NCI-H774 (cell line): Measurements from ENCODE around the gene GZMM.

ENCODE experiments used
- DNase-seq: peaks from one replicate; lab custom pipeline; 2025; lab: John Stamatoyannopoulos, UW

GZMM gene

DNA sequence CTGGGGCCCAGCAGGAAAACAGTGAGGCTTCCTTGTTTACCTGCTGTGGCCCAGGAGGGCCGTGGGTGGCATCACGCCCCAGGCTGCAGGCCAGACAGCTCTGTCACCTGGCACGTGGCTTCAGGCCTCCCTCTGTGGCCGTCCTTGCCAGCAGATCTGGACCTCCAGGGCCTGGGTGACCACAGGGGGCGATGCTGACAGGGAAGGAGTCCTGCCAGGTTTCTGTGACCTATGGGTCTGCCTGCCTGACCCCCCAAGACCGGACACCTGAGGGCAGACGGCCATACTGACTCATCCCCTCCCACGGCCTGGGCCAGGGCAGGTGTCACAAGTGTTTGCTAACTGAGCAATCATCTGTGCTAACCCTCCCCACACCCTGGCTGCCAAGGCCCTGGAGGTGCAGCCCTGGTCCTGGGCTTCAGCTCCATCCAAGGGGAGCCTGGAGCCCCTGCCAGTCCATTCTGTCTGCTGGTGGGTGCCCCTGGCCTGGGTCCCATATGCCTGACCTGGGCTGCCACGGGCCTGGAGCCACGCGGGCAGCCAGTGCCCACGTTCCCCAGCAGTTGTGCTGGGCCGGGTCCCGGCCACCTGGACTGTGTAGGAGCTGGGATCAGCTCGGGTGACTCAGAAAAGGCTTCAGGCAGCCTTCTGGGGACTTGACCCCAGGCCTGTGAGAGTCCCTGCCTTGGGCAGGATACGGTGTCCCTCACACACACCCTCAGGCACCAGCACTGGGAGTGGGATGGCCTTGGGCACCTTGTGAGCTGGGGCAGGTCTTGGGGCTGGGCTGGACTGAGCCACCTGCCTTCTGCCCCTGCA lies 8.6 kb upstream of the GZMM start:
- DNase-seq: no peak

DNA sequence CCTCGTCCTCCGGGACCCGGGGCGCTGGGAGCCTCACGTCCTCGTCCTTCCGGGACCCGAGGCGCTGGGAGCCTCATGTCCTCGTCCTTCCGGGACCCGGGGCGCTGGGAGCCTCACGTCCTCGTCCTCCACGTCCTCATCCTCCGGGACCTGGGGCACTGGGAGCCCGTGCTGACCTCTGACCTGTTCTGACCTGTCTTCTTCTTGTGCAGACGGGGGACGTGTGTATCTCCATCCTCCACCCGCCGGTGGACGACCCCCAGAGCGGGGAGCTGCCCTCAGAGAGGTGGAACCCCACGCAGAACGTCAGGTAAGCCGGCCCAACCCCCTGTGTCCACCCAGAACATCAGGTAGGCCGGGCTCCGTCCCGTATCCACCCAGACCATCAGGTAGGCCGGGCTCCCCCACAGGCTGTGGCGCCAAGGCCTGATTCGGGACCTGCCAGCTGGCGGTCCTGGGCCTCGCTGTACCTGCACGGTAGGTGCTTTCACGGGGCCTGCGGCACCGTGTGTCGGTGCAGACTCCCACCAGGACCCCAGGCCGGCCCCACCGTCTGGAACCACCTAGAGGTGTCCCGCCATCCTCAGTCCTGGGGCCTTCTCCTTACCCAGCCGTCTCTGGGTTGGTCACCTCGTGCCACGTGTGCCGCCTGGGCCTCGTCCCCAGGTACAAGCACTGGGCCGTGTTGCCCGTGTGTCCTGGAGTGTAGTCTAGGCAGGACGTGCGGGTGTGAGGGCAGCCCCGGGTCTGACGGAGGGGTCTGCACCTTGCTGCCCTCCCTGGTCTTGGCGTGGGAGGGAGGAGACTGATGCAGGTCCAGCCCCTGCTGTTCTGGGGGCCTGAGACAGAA lies 7.6 kb upstream of the GZMM start:
- DNase-seq: no peak

DNA sequence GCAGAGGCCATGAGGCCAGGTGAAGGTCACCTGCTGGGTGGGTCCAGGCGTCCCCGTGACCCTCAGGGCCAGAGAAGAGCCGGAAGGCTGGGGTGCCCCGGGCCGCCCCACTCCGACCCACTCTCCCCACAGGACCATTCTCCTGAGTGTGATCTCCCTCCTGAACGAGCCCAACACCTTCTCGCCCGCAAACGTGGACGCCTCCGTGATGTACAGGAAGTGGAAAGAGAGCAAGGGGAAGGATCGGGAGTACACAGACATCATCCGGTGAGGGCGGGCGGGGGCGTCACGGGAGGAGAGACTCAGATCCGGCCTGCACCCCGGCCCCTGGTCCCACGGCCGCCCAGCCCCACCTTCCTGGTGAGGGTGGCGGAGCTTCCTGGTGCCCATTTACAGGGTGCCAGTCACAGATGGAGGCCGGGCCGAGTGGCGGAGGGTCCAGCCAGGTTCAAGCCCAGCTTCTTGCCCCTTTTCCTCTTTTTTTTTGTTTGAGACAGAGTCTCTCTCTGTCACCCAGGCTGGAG lies 6.9 kb upstream of the GZMM start:
- no peak for DNase-seq

DNA sequence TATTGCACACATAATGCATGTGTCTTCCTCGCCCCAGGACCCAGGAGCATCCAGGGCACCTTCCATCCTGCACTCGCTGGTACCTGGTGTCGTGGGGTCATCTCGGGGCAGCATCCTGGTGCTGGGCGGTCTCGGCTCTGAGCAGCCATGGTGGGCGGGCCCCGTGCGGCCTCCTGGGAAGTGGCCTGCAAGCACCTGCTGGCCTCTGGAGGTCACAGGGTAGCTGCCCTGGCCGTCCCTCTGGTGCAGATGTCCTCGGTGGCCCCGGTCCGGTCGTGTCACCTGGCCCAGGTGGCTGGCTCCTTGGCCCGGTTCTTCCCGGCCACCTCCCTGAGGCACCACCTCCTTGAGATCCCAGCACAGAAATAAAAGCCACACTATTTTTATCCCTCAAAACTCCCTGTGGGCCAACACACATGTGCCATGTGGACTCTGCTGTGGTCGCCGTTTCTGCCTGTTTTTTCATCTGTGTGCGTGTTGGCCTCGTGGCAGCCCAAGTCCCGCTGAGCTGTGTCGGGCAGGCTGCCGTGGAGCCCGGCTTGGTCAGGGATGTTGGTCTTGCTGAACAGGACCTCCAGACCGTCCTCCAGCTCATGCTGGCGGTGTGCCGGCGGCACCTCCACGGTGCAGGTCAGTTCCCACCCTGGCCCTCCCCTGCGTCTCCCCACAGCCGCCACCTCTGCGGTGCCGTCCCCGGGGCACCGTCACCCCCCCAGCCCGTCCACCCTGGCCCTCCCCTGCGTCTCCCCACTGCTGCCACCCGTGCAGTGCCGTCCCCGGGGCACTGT lies 5.0 kb upstream of the GZMM start:
- DNase-seq: no peak

DNA sequence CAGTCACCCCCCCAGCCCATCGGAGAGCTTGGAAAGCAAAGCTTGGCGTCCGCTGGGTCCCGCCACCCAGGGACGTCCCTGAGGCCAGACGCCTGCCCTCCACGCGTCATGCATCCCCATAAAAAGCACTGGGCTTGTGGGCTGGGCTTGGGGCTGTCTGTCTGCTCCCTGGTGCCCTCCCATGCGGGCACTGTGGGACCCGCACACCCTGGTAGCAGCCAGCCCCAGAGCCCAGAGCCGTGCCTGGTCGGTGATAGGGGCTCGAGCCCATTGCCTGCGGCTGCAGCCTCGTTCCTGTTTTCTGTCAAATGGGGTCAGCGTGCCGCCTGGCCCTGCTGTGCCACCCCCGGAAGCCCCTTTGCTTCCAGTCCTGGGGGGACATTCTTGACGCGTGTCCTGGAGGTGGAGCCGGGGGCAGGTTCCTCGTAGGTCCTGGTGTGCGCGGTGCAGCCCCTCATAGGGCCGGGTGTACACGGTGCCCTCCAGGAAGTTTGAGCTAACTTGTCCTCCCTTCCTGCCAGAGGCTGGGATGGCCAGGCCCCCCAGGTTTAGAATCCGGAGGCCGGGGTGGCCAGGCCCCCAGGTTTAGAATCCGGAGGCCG lies 4.3 kb upstream of the GZMM start:
- DNase-seq: no peak

DNA sequence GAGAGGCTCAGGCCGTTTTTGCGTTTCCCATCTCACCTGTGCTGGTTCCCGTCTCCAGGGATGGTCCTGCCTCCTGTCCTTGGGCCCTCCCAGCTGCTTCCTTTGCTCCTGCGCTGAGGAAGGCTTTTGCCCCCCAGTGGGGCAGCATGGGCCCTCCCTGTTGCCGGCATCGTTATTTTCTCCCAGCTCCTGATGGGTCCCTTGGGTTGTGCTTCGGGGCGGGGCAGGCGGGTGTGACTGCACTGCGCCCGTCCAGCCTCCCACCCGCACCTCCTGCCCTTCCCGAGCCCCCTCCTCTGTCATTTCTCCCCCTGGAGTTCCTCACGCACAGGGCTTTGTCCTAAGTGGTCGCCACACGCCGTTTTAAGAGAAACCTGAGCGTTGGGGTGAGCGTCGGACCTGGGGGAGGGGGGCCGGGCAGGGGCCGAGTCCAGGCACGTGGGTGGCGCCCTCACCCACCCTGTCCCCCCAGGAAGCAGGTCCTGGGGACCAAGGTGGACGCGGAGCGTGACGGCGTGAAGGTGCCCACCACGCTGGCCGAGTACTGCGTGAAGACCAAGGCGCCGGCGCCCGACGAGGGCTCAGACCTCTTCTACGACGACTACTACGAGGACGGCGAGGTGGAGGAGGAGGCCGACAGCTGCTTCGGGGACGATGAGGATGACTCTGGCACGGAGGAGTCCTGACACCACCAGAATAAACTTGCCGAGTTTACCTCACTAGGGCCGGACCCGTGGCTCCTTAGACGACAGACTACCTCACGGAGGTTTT lies 2.8 kb upstream of the GZMM start:
- DNase-seq: no peak

DNA sequence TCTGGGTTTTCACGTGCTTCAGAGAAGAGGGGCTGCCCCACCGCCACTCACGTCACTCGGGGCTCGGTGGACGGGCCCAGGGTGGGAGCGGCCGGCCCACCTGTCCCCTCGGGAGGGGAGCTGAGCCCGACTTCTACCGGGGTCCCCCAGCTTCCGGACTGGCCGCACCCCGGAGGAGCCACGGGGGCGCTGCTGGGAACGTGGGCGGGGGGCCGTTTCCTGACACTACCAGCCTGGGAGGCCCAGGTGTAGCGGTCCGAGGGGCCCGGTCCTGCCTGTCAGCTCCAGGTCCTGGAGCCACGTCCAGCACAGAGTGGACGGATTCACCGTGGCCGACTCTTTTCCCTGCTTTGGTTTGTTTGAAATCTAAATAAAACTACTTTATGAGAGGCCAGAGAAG lies 2.2 kb upstream of the GZMM start:
- DNase-seq: no peak

DNA sequence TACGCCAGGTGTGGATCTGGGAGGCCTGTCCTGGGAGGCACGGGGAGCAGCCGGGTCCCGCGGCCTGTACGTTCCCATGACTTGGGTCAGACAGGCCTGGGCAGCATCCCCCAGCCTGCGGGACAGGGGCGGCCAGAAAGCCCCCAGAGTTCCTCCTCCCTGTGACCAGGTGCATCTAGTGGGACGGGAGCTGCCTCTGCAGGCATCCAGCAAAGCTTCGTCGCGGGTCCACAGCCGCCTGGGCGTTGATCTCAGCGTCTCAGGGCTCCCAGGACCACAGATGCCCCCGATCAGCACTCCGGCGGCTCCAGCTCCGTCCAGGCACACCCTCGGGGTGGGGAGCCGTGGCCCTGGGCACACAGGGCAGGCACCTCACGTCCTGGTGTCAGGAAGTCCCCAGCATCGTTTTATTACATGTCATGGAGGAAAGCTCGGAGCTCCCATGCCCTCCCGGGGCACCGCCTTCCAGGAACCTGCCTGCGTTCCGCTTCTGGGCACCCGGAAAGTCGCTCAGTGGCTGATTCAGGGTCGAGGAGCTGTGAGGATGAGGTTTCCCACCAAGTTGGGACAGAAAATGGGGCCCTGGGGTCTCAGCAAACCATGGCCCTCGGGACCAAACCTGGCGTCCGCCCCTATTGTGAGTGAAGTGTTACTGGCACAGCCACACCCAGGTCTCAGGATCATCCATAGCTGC lies 1.5 kb upstream of the GZMM start:
- no peak for DNase-seq

DNA sequence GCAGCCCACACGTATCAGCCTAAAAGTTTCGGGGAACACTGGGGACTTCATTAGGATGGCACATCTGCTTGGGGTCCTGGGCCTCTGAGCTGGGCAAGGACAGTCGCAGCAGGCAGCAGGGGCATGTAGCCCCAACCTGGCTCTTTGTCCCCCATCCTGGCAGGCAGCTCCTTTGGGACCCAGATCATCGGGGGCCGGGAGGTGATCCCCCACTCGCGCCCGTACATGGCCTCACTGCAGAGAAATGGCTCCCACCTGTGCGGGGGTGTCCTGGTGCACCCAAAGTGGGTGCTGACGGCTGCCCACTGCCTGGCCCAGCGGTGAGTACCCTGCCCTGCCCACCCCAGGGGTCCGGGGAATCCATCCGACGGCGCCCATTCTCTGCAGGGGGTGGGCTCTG lies 3.3 kb downstream of the GZMM start:
- DNase-seq: no peak

DNA sequence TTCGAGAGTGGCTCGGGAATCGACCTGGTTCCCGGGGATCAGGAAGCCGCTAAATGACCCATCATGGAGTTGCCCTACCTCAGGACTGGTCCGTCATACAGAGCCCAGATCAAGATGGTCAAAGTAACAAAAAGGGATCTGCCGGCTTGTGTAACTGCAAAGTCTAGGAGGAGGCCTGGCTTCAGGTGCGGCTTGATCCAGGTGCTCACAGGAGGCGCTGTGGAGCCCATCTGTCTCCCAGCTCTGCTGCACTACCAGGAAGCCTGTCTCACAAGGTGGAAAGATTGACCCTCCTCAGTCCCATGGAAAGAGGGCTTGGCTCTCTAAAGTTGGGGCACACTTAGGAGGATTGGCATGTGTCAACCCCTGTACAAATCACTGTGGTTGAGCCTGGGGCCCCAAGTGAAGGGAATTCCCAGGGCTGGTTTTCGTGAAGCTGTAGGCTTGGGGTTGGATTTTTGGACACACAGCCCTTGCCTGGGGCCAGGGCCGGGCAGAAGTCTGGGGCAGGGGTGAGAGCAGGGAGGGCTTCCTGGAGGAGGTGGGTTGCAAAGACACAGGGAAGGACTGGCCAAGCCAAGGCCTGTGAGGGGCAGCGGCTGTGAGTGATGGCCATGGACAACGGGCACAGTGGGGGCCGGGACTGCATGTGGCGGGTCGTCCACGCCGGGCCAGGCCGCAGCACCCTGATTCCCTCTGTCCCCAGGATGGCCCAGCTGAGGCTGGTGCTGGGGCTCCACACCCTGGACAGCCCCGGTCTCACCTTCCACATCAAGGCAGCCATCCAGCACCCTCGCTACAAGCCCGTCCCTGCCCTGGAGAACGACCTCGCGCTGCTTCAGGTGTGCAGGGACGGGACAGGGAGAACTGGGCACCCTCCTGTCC lies 4.2 kb downstream of the GZMM start:
- DNase-seq: no peak

DNA sequence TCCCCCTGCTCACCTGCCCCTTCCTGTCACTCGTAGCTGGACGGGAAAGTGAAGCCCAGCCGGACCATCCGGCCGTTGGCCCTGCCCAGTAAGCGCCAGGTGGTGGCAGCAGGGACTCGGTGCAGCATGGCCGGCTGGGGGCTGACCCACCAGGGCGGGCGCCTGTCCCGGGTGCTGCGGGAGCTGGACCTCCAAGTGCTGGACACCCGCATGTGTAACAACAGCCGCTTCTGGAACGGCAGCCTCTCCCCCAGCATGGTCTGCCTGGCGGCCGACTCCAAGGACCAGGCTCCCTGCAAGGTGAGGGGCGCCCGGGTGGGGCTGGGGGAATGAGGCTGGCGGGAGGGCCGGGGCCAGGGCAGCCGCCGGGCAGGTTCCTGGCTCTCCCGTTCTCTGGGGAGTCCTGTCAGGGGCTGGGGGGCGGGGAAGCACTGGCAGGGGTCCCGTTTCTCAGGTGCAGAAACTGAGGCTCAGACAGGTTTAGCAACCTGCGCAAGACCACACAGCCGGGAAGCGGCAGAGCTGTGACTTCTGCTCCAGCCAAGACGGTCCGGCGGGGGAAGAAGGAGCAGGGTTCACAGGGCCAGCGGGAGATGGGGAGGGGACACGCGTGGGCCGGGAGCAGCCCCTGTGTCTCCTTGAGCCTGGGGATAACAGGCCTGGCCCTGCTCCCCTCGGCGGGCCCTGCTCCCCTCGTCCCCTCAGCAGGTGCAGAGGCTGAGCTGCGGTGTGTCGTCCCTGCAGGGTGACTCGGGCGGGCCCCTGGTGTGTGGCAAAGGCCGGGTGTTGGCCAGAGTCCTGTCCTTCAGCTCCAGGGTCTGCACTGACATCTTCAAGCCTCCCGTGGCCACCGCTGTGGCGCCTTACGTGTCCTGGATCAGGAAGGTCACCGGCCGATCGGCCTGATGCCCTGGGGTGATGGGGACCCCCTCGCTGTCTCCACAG lies 5.3 kb downstream of the GZMM start:
- DNase-seq: no peak

DNA sequence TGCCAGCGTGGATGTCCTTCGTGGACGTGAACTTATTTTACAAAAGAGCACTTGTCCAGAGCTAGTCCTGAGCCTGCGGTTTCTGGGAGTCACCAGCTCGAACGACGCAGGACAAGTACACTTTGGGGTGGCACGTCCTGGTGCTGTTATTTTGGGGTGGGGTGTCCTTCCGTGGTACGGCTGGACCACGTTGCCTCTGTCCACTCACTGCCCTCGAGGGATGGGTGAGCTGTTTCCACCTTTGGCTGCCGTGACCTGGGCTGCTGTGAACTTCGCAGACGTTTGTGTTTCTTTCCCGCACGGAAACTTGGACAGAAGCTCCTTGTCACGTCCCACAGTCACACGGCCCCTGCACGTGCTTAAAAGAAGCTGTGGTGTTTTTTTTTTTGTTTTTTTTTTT lies 11.0 kb downstream of the GZMM start:
- no peak for DNase-seq

DNA sequence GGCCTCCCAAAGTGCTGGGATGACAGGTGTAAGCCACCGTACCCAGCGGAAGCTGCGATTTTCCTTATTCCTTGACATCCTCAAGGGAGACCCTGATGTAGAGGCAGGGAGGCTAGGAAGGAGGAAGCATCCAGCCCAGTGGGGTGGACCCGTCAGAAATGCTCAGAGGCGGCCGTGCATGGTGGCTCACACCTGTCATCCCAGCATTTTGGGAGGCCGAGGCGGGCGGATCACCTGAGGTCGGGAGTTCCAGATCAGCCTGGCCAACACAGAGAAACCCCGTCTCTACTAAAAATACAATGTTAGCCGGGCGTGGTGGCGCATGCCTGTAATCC lies 11.6 kb downstream of the GZMM start:
- no peak for DNase-seq

DNA sequence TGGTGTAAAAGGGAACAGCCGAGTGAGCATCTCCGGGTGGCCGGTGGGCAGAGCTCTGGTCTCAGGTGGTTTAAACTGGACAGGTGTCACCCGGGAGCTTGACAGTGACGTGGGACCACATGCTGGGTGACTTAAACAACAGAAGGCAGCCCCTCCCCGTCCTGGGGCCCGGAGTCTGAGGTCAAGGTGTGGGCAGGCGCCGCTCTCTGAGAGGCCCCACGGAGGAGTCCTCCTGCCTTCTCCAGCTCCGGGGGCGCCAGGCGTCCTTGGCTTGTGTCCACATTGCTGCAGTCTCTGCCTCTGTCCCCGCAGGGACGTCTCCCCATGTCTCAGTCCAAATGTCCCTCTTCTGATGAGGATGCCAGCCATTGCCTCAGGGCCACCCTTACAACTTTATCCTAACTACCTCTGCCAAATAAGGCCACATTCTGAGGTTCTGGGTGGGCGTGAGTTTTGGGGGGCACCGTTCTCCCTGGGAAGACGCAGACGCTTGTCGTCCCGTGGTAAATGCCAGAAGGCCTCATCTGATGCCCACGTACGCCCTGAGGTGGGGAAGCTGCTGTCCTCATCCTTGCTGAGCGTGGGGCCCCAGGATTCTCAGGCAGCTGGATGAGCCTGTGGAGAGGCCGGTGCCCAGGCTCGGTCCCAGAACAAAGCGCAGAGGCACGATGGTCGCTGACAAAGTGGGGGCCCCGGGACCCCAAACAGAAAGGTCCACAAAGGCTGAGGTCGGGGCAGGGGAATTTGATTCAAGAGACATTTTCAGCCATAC lies 12.9 kb downstream of the GZMM start:
- DNase-seq: no peak

DNA sequence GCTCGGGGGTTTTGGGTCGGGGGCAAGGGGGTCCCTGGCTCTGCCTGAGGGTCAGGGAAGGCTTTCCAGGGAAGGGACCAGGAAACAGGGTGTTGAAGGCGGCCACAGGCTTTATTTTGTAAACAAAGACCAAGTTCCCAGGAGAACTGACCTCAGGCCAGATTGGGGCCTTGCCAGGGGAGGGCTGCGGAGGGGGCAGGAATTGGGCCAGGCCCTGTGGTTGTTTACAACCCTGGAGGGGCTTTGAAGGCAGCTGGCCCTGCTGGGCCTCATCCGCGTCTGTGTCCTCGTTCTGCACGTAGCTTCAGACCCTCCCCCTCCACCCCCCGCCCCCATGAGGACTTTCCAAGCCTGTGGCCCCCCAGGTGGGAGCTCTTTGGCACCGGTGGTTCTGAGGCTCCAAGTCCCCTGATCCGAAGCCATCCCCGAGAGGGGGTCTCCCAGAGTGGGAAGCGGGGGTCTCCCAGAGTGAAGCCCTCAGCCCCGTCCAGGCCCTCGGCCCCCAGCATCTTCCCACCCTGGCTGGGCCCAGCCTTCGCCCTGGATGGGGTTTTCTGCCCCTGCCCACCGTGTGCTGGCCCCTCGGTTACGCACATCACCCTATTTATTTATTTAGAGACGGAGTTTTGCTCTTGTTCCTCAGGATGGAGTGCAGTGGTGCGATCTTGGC lies 15.1 kb downstream of the GZMM start:
- no peak for DNase-seq

DNA sequence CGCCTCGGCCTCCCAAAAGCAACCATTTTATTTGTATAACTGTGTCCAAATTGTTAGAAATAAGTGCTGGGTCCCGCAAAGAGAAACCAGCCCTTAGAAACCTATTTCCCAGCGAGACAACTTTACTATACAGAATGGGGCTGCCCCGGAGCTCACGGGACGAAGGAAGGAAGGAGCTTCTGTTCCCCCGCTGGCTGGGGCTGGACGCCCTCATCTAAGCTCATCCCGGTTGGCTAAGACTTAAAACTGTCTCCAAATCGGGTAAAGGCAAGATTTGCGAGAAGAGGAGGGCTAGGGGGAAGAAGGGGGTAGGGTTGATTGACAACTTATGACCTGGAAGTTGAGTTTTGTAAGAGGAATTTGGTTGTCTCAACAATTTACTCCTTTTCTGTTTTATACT lies 16.3 kb downstream of the GZMM start:
- DNase-seq: no peak

DNA sequence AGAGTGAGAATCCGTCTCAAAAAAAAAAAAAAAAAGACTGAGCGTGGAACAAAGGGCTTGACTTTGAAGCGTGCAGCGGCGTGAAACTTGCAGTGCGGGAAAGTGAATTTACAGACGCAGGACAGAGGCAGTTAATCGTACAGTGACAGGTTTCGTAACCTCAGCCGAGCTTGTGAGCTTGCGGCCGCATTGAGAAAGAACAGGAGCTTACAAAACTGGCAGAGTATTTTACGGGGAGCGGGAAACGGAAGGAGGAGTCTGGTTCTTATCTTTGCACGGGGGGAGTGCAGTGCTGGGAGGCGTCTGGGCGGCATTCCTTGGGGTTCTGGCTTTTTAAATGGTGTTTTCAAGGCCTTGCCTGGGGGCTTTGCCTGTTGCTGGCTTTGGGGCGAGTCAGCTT lies 22.6 kb downstream of the GZMM start:
- DNase-seq: no peak
